Mesothelial cell of epicardium (in vitro differentiated cells): Measurements from ENCODE around the gene ATRN. TPM values are rescaled to one million over a fixed set of nuclear protein-coding genes. Genes with fewer than 3 reads are reported as not detected.

Source experiments
- DNase-seq, 2 experiments: peaks; one replicate each; pipeline ENCODE4 v3.0.0; 2021; ENCODE audit warnings: low spot score in 2 of 2; ENCODE audit not compliant: unreplicated experiment in 2 of 2
- H3K27ac Mint-ChIP-seq: 2 replicates; pipeline ENCODE4 v1.8.0; 2021; ENCODE audit warnings: mixed read lengths
- H3K27me3 Mint-ChIP-seq: 2 replicates; pipeline ENCODE4 v1.8.0; 2021; ENCODE audit warnings: low read depth, mixed read lengths
- H3K36me3 Mint-ChIP-seq: 2 replicates; pipeline ENCODE4 v1.8.0; 2021; ENCODE audit warnings: mixed read lengths
- H3K4me1 Mint-ChIP-seq: 2 replicates; pipeline ENCODE4 v1.8.0; 2021; ENCODE audit warnings: mixed read lengths
- H3K4me3 Mint-ChIP-seq: 2 replicates; pipeline ENCODE4 v1.8.0; 2021; ENCODE audit warnings: mild to moderate bottlenecking, moderate library complexity, mixed read lengths
- H3K9me3 Mint-ChIP-seq: 2 replicates; pipeline ENCODE4 v1.8.0; 2021; ENCODE audit warnings: mixed read lengths
- total RNA-seq: library from RNA; stranded (reverse); gene quantifications from 3 replicates; pipeline ENCODE4 v1.2.1, GENCODE V29; 2021
- TF ChIP-seq, protein P1 (sequence below): fragments of 200-600 bp; sonication (generic); IDR thresholded peaks from one replicate; pipeline ENCODE4 v1.5.0; 2021; ENCODE audit warnings: antibody characterized with exemption; ENCODE audit not compliant: unreplicated experiment

The ATRN gene
- total RNA-seq, 1 donor from 2014 or later, result 47.5 TPM

DNA sequence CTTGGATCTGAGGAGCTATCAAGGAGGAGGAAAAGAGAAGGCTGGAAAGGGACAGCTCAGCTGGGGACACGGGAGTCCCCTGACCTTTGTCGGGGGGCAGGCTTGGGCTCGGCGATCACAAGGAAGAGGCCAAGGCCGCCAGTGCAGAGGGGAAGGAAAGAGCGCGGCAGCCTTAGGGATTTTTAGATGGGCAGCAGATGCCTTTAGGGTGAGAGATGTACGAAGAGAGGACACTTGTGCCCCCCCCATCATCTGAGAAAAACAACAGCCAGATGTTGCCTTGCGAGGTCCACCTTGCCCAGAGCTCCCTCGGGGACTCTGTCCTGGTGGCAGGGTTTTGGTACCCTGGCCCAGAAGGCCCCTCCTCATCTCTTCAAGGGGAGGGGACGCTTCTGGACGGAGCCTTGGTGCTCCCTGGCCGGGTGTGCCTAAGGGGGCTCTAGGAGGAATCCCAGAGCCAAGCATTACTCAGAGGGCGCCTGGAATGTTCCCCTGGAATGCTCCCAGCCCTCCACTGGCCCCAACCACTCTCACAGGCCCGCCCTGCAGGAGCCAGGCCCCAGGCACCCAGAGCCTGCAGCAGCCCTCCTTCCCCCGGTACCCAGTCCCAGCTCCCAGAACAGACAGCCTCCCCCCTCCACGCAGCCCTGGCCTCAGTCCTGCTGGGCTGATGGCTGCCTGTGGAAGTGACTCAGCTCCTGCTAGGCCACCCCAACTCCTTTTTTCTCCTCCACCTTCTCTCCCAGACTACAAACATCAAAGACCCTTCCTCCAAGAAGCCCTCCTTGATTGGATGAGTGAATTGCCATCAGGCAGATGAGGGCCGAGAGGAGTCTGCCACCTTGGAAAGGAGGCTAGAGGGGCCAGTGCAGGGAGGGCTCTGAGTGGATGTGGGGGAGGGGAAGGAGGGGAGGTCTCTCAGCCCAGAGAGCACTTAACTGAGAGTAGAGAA is 209.2 kb downstream of the ATRN start:
- no peaks in the 10 kb centered on the region for H3K36me3 Mint-ChIP-seq
- peak overlapping the region; percentile 59 for H3K4me3 Mint-ChIP-seq
- no peaks in the 10 kb centered on the region for H3K9me3 Mint-ChIP-seq
- TF ChIP-seq, protein P1, sequence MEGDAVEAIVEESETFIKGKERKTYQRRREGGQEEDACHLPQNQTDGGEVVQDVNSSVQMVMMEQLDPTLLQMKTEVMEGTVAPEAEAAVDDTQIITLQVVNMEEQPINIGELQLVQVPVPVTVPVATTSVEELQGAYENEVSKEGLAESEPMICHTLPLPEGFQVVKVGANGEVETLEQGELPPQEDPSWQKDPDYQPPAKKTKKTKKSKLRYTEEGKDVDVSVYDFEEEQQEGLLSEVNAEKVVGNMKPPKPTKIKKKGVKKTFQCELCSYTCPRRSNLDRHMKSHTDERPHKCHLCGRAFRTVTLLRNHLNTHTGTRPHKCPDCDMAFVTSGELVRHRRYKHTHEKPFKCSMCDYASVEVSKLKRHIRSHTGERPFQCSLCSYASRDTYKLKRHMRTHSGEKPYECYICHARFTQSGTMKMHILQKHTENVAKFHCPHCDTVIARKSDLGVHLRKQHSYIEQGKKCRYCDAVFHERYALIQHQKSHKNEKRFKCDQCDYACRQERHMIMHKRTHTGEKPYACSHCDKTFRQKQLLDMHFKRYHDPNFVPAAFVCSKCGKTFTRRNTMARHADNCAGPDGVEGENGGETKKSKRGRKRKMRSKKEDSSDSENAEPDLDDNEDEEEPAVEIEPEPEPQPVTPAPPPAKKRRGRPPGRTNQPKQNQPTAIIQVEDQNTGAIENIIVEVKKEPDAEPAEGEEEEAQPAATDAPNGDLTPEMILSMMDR, result no peak
- H3K27ac Mint-ChIP-seq, result peak overlapping the region; percentile 85
- DNase-seq, result no peak
- peaks cover 47% of the 10 kb centered on the region for H3K4me1 Mint-ChIP-seq
- peaks cover 57% of the 10 kb centered on the region for H3K27me3 Mint-ChIP-seq

DNA sequence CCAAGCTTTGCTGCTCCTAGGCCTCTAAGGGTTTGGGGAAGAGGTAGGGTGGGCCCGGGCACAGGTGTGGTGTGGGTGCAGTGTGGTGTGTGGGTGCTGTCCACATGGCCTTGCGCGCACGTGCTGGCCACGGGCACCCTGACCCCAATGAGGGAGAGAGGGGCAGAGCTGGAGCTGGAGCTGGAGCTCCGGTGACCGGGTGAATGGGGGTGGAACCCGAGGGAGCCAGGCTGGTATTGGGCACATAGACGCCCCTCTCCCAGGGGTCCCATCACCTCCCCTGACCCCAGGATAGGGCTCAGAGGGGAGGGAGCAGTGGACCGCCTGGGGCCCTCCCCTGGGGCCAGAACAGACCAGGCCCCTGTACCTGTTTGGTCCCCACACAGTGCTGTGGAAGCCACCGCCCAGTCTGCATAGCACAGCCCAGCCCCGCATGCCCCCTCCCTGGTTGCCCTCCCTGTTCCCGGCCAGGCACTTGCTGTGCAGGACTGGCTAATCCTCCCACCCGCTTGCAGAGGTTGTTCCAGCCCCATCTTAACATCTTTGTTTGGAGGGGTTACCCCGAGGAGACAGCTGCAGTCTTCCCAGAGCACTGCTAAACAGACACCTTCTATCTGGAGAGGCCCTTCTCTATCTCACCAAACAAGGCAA is 210.0 kb downstream of the ATRN start:
- Mint-ChIP-seq H3K27me3 (peaks cover 53% of the 10 kb centered on the region), H3K27ac (peak overlapping the region; percentile 83), H3K36me3 (no peaks in the 10 kb centered on the region), H3K9me3 (no peaks in the 10 kb centered on the region), H3K4me1 (peaks cover 47% of the 10 kb centered on the region), H3K4me3 (peak overlapping the region; percentile 73)
- DNase-seq, result no peak
- TF ChIP-seq, protein P1, result no peak

DNA sequence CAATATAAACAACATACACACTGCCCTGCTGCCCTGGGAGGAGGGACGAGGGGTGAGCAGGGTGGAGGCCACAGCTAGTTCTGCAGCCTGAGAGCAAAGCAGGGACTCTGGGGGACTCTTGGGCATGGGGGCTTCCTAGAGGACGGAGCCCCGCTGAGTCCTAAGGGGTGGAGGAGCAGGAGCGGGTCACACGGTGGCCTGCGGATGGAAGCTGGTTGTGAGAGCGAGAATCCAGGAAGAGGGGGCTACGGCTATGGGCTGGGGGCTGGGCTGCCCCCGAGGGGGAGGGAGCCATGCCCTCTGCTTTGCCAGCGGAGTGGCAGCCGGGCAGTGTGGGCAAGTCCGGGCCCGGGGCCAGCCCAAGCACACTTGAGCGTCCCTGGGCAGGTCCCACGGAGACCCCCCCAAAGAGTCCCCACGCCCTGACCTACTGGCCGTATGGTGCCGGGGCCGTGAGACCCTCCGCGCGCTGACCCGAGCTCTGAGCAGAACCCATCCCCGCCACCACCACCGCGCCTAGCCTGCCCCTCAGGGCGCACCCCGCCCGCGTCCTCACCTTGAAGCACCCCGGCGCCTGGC is 210.6 kb downstream of the ATRN start:
- Mint-ChIP-seq H3K27me3 (peaks cover 52% of the 10 kb centered on the region), H3K27ac (peak overlapping the region; percentile 83), H3K4me1 (peaks cover 48% of the 10 kb centered on the region), H3K4me3 (peak overlapping the region; percentile 73), H3K9me3 (no peaks in the 10 kb centered on the region), H3K36me3 (no peaks in the 10 kb centered on the region)
- TF ChIP-seq, protein P1, result no peak
- no peak for DNase-seq

DNA sequence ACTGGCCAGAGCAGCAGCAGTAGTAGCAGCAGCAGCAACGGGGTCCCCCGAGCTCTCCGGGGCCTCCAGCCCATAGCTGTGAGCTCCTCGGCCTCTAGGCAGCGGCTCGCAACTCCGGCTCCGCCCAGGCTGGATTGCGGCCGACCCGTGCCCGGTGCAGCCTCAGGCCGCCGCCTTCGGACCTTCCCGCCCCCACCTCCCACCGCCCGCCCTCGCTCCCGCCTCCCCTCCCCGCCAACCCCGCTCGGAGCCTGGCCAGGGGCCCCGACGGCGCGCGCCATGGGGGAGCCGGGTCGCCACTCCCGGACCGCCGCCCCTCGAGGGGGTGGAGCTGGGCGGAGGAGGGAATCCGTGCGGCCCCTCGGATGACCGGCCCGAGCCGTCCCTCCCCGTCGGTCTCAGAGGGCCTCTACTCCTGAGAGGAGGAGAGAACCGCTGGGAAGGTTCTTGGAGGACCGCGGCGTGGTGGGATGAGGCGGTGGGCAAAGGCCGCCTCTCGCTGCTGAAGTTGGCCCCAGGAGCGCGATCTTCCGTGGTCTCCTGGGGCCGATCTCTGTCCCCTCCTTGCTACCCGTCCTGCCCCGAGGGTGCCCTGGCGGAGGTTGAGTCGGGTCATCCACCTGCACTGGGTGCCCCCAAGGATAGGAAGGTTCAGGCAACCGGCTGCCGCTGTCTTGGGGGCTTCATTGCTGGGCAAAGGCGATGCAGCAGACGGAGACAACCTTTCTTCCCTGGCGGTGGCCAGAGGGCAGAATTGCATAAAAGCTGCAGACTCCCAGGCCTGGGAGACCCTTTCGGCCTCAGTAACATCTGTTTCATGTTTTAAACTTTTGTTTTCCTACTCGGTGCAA is 211.3 kb downstream of the ATRN start, which contains the start of gene ADAM33:
ADAM33 (minus strand) TSS at position 80 of the 851 bp plus-strand sequence; CDS start at position 74, 6 bp downstream.
- Mint-ChIP-seq H3K27ac (peak within 1 kb of the TSS; percentile 83), H3K9me3 (no peaks in the 10 kb centered on the region), H3K36me3 (no peaks in the 10 kb centered on the region), H3K4me3 (peak within 1 kb of the TSS; percentile 73), H3K27me3 (peaks cover 53% of the 10 kb centered on the region), H3K4me1 (peaks cover 49% of the 10 kb centered on the region)
- DNase-seq, result peak in 1 of 2 experiments; percentile 54
- TF ChIP-seq, protein P1, result no peak

DNA sequence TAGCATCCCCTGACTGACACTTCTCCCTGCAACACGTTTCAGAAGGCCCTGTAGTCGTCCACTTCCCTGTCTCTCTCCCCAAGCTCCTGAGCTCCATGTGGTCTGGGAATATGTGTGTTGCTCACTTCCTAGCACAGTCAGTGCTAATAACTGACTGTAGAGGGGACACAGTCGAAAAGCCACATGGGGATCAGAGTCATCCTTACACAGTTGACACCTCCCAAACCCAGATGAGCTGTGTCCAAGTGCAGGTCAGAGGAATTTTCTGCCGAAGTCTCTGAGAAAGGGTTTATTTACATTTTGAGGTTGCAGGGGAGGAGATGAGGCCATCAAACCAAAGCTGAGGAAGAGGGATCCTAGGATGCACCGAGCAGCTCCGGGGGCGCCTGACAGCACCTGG is 214.5 kb downstream of the ATRN start:
- peaks cover 29% of the 10 kb centered on the region for H3K4me1 Mint-ChIP-seq
- DNase-seq, result no peak
- H3K27ac Mint-ChIP-seq, result no peak overlapping the region
- H3K36me3 Mint-ChIP-seq, result no peaks in the 10 kb centered on the region
- H3K4me3 Mint-ChIP-seq, result no peak overlapping the region
- H3K27me3 Mint-ChIP-seq, result peaks cover 48% of the 10 kb centered on the region
- TF ChIP-seq, protein P1, result no peak
- H3K9me3 Mint-ChIP-seq, result no peaks in the 10 kb centered on the region
